Left renal cortex interstitium (tissue), 4 donors: ENCODE measurements around the gene OSBPL5. TPM values are rescaled to one million over a fixed set of nuclear protein-coding genes. Genes with fewer than 3 reads are reported as not detected.

Experiments used
- DNase-seq, 4 donors: peaks; one replicate each; pipeline ENCODE4 v3.0.0-alpha.2; 2013; ENCODE audit warnings: low read depth in 4 of 4, low spot score in 2 of 4, missing footprints in 1 of 4
- polyA plus RNA-seq, 4 donors: library from polyadenylated mRNA; unstranded; fragments of 120-200 nt; gene quantifications; one replicate each; pipeline ENCODE4 v1.2.1, GENCODE V29; 2013; ENCODE audit not compliant: insufficient read length in 4 of 4

The OSBPL5 gene, protein sequence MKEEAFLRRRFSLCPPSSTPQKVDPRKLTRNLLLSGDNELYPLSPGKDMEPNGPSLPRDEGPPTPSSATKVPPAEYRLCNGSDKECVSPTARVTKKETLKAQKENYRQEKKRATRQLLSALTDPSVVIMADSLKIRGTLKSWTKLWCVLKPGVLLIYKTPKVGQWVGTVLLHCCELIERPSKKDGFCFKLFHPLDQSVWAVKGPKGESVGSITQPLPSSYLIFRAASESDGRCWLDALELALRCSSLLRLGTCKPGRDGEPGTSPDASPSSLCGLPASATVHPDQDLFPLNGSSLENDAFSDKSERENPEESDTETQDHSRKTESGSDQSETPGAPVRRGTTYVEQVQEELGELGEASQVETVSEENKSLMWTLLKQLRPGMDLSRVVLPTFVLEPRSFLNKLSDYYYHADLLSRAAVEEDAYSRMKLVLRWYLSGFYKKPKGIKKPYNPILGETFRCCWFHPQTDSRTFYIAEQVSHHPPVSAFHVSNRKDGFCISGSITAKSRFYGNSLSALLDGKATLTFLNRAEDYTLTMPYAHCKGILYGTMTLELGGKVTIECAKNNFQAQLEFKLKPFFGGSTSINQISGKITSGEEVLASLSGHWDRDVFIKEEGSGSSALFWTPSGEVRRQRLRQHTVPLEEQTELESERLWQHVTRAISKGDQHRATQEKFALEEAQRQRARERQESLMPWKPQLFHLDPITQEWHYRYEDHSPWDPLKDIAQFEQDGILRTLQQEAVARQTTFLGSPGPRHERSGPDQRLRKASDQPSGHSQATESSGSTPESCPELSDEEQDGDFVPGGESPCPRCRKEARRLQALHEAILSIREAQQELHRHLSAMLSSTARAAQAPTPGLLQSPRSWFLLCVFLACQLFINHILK
- polyA plus RNA-seq: 10 to 100 TPM; 15.5 to 30.1 (median 25.0) TPM

GRCh38 chr11:3165152-3165705 lies at the start of gene OSBPL5:
Gene OSBPL5, minus strand, starts transcription at chr11:3165310. Its CDS starts 36,162 bp downstream, at chr11:3129148.
- no peak for DNase-seq

GRCh38 chr11:3214420-3214699 lies 49.2 kb upstream of the OSBPL5 start:
- no peak for DNase-seq

- DNase-seq: no peak
Measured at GRCh38 chr11:3213659-3214419, 48.7 kb upstream of the OSBPL5 start.

- no peak for DNase-seq
Measured at GRCh38 chr11:3208272-3208671, 43.2 kb upstream of the OSBPL5 start.

- no peak for DNase-seq
Measured at GRCh38 chr11:3207526-3208189, 42.5 kb upstream of the OSBPL5 start.

- DNase-seq: no peak
Measured at GRCh38 chr11:3206922-3207204, 41.8 kb upstream of the OSBPL5 start.

- DNase-seq: no peak
Measured at GRCh38 chr11:3206156-3206921, 41.2 kb upstream of the OSBPL5 start.

DNA sequence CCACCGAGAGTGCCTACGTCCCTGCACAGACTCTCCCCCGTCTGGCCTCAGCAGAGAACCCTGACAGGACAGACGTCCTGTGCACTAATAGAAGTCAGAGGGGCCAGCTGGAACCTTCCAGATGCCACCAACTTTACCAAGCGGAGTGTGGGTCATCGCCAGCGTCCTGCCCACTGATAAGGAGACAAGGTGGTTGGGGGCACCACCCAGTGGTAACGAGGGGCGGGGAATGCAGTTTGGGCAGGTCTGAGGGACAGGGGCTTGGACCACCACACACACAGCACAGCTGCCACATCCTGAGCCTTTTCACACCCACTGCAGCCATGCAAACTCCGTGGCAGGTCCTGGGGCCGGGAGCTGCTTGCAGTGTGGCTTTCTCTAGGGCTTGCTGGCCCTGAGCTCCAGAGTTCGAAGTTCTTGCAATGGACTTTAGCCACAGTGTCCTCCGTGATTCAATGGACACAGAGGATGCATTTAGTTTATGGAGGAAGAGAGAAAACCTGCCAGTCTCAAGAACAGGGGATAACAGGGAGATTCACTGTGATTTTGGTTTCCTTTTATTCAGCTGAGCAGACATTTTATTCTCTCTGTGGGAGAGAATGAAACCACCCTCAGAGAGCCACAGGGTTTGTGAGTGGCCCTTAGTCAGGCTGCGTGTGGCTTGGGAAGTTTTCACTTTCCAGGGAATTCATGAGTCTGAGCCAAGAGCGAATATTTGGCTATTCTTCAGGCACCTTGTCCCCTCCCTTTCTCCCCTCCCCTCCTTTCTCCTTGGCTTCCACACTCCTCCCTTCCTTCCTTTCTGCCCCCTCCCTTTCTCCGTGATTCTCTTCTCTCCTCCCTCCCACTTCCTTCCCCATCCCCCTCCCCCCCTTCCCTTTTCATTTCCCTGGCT lies 40.4 kb upstream of the OSBPL5 start:
- no peak for DNase-seq

DNA sequence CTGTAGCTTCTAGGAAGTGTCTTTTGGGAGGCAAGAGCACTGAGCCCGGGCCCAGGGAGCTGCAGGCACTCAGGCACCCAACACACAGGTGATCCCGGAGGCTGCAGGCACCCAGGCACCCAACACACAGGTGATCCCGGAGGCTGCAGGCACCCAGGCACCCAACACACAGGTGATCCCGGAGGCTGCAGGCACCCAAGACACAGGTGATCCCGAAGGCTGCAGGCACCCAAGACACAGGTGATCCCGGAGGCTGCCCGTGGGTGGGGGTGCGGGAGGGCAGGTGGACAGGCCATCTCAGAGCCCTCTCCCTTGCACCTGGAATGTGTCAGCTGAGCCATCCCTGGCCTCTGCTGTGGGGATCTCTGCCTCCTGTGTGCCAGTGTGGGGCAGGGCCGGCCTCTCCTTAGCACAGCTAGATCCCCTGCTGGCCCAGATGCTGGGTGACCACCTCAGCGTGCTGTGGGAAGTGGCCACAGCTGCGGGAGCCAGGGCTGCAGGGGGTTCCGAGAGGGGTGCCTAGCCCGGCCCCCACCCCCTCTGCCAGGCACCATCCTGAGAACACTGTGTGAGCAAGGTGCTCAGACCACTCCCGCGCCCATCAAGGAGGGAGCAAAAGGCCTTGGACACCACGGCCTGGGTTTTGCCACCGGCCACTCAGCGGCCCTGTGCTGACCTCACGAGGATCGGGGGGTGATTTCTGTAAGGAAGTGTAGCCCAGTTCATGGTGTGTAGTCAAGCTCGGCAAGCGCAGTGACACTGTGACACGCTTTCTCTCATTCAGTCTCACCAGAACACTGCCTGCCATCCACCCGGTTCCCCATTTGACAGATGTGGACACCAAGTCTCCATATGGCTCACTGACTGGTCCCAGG lies 39.3 kb upstream of the OSBPL5 start:
- DNase-seq: no peak

DNA sequence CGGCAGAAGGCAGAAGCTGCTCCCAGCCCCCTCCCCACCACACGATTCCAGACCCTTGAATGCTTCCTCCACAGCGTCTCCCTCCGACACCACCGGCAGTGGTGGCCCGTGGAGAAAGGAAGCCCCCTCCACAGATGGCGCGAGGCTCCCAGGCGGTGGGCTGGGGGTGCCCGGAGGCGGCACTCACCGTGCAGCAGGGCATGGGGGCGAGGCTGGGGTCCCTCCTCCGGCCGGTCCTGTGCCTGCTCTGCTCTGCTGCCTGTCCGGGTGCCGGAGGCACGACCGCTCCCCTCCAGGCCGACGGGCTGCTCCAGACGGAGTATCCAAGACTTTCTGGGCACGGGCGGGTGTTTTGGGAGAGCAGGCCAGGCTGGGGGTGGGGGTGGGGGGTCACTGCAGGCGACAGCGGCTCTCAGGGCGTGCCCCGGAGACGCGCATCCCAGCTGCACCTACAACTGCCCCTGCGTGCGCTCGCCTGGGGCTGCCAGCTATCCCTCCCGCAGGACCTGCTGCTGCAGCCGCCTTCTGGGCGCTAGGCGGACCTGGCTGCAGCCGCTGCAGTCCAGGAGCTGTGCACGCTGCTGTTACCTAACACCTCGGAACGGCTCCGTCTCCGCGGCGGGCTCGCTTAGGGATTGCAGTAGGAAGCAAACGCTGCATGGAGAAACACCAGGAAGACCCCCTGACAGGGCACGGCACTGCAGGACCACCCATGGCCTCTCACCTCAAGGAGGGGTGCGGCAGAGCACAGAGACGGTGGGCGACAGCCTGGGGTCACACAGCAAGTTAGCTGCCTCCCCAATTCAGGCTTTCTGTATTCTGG lies 38.3 kb upstream of the OSBPL5 start:
- DNase-seq: no peak

DNA sequence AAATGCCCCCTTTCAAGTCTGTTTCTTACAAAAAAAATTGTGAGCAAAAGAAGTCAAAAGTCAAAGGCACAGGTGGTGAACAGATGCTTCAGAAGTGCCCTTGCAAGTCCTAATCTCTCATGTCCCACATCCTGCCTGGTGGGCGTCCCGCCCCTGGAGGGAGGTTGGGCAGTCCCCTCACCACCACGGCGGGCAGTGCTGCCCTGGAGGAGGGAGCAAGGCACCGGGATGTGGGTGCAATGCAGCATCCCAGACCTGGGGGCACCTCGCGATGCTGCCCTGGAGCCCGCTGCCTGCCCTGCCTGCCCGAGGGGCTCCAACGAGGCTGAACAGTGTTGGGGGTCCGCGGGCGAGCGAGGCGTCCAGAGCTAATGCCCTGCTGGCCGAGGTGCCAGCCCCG lies 37.6 kb upstream of the OSBPL5 start:
- no peak for DNase-seq

GRCh38 chr11:3202305-3202704 lies 37.2 kb upstream of the OSBPL5 start:
- no peak for DNase-seq

DNA sequence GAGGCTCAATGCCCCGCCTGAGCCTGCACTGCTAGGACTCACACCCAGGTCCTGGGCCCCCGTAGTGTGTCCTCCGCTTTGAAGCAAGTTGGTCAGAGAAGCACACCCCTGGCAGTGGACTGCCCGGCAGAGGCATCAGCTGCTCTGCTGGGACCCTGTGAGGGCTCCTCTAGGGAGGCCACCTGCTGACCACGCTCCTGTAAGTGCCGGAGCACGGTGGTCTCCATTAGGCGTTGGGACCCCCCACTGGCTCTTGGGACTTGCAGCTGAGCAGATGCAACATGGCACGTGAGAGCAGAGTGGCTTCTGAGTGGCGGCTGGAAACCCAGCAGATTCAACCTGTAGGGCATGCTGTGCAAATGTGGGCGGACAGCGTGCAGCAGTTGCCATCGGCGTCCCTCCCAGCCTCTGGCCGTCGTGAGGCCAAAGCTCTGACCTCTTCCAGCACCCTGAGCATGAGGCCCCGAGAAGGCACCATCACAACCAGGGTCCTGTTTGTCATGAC lies 36.6 kb upstream of the OSBPL5 start:
- DNase-seq: no peak

DNA sequence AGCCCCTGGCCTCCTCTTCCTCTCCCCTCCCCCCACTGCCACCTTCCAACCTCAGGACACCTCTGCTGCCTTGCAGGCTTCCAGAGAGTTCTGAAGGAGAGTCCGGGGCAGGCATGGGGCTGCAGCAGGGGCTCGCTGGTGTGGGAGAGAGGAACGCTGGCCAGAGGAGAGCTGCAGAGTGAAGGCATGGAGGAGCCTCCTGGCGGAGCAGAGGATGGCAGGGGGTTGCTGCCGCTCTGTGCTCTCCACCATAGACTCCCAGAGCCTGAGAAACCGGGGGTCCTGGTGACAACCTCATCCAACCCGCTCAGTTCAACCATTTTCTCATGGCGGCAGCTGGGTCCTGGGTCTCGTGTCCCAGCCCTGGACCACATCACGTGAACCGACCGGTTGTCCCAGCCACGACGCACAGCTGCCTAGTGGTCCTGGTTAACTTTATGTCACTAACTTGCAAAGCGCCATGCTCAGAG lies 36.0 kb upstream of the OSBPL5 start:
- no peak for DNase-seq

GRCh38 chr11:3200388-3201111 lies 35.4 kb upstream of the OSBPL5 start:
- no peak for DNase-seq
